ENCODE measurements around the gene SPACA6.

DNA sequence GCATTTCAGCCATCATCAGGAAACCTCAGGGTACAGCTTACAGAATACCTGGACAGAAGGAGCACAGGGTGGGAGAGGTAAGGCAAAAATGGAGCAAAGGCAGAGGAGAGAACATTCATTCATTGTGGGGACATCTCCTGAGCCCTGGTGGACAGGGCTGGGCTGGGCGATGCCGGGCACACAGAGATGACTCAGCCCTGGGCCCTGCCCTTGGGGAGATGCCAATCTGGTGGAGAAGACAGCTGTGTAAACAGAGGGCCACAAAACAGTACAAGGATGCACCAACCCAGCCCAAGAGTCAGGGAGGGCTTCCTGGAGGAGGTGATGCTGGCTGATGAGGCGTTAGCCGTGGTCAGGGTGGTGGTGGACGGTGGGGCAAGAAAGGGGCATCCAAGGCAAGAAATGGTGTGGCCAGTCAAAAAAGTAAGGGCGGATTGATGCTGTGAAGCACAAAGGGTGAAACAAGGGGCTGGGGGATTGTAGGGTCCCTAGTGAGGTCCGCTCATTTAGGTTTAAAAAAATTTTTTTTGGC is 34.3 kb downstream of the SPACA6 start:
- TF ChIP-seq, protein P1, sequence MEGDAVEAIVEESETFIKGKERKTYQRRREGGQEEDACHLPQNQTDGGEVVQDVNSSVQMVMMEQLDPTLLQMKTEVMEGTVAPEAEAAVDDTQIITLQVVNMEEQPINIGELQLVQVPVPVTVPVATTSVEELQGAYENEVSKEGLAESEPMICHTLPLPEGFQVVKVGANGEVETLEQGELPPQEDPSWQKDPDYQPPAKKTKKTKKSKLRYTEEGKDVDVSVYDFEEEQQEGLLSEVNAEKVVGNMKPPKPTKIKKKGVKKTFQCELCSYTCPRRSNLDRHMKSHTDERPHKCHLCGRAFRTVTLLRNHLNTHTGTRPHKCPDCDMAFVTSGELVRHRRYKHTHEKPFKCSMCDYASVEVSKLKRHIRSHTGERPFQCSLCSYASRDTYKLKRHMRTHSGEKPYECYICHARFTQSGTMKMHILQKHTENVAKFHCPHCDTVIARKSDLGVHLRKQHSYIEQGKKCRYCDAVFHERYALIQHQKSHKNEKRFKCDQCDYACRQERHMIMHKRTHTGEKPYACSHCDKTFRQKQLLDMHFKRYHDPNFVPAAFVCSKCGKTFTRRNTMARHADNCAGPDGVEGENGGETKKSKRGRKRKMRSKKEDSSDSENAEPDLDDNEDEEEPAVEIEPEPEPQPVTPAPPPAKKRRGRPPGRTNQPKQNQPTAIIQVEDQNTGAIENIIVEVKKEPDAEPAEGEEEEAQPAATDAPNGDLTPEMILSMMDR (conservative IDR thresholded peaks at IDR 0.05; ENCODE audit: low read depth in 2 of 2) = no peak
- TF ChIP-seq ZNF114 (CRISPR knock-in tag; IDR thresholded peaks at IDR 0.05) = no peak
- TF ChIP-seq, protein P2, sequence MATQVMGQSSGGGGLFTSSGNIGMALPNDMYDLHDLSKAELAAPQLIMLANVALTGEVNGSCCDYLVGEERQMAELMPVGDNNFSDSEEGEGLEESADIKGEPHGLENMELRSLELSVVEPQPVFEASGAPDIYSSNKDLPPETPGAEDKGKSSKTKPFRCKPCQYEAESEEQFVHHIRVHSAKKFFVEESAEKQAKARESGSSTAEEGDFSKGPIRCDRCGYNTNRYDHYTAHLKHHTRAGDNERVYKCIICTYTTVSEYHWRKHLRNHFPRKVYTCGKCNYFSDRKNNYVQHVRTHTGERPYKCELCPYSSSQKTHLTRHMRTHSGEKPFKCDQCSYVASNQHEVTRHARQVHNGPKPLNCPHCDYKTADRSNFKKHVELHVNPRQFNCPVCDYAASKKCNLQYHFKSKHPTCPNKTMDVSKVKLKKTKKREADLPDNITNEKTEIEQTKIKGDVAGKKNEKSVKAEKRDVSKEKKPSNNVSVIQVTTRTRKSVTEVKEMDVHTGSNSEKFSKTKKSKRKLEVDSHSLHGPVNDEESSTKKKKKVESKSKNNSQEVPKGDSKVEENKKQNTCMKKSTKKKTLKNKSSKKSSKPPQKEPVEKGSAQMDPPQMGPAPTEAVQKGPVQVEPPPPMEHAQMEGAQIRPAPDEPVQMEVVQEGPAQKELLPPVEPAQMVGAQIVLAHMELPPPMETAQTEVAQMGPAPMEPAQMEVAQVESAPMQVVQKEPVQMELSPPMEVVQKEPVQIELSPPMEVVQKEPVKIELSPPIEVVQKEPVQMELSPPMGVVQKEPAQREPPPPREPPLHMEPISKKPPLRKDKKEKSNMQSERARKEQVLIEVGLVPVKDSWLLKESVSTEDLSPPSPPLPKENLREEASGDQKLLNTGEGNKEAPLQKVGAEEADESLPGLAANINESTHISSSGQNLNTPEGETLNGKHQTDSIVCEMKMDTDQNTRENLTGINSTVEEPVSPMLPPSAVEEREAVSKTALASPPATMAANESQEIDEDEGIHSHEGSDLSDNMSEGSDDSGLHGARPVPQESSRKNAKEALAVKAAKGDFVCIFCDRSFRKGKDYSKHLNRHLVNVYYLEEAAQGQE (IDR thresholded peaks at IDR 0.05; ENCODE audit: unreplicated experiment) = no peak
- TF ChIP-seq EZH2phosphoT487 (IDR thresholded peaks at IDR 0.05; ENCODE audit: unreplicated experiment) = no peak
- no peak for TF ChIP-seq POLR2AphosphoS5 (IDR thresholded peaks at IDR 0.05; ENCODE audit: low read depth)
- no peak for TF ChIP-seq EZH2 (IDR thresholded peaks at IDR 0.05; ENCODE audit: low read depth, unreplicated experiment)
- TF ChIP-seq CREB1 (CRISPR knock-in tag; IDR thresholded peaks at IDR 0.05; ENCODE audit: low read depth) = no peak
- TF ChIP-seq, protein P3, sequence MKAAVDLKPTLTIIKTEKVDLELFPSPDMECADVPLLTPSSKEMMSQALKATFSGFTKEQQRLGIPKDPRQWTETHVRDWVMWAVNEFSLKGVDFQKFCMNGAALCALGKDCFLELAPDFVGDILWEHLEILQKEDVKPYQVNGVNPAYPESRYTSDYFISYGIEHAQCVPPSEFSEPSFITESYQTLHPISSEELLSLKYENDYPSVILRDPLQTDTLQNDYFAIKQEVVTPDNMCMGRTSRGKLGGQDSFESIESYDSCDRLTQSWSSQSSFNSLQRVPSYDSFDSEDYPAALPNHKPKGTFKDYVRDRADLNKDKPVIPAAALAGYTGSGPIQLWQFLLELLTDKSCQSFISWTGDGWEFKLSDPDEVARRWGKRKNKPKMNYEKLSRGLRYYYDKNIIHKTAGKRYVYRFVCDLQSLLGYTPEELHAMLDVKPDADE (IDR thresholded peaks at IDR 0.05) = no peak
- TF ChIP-seq JUNB (IDR thresholded peaks at IDR 0.05; ENCODE audit: unreplicated experiment) = no peak
- TF ChIP-seq, protein P4, sequence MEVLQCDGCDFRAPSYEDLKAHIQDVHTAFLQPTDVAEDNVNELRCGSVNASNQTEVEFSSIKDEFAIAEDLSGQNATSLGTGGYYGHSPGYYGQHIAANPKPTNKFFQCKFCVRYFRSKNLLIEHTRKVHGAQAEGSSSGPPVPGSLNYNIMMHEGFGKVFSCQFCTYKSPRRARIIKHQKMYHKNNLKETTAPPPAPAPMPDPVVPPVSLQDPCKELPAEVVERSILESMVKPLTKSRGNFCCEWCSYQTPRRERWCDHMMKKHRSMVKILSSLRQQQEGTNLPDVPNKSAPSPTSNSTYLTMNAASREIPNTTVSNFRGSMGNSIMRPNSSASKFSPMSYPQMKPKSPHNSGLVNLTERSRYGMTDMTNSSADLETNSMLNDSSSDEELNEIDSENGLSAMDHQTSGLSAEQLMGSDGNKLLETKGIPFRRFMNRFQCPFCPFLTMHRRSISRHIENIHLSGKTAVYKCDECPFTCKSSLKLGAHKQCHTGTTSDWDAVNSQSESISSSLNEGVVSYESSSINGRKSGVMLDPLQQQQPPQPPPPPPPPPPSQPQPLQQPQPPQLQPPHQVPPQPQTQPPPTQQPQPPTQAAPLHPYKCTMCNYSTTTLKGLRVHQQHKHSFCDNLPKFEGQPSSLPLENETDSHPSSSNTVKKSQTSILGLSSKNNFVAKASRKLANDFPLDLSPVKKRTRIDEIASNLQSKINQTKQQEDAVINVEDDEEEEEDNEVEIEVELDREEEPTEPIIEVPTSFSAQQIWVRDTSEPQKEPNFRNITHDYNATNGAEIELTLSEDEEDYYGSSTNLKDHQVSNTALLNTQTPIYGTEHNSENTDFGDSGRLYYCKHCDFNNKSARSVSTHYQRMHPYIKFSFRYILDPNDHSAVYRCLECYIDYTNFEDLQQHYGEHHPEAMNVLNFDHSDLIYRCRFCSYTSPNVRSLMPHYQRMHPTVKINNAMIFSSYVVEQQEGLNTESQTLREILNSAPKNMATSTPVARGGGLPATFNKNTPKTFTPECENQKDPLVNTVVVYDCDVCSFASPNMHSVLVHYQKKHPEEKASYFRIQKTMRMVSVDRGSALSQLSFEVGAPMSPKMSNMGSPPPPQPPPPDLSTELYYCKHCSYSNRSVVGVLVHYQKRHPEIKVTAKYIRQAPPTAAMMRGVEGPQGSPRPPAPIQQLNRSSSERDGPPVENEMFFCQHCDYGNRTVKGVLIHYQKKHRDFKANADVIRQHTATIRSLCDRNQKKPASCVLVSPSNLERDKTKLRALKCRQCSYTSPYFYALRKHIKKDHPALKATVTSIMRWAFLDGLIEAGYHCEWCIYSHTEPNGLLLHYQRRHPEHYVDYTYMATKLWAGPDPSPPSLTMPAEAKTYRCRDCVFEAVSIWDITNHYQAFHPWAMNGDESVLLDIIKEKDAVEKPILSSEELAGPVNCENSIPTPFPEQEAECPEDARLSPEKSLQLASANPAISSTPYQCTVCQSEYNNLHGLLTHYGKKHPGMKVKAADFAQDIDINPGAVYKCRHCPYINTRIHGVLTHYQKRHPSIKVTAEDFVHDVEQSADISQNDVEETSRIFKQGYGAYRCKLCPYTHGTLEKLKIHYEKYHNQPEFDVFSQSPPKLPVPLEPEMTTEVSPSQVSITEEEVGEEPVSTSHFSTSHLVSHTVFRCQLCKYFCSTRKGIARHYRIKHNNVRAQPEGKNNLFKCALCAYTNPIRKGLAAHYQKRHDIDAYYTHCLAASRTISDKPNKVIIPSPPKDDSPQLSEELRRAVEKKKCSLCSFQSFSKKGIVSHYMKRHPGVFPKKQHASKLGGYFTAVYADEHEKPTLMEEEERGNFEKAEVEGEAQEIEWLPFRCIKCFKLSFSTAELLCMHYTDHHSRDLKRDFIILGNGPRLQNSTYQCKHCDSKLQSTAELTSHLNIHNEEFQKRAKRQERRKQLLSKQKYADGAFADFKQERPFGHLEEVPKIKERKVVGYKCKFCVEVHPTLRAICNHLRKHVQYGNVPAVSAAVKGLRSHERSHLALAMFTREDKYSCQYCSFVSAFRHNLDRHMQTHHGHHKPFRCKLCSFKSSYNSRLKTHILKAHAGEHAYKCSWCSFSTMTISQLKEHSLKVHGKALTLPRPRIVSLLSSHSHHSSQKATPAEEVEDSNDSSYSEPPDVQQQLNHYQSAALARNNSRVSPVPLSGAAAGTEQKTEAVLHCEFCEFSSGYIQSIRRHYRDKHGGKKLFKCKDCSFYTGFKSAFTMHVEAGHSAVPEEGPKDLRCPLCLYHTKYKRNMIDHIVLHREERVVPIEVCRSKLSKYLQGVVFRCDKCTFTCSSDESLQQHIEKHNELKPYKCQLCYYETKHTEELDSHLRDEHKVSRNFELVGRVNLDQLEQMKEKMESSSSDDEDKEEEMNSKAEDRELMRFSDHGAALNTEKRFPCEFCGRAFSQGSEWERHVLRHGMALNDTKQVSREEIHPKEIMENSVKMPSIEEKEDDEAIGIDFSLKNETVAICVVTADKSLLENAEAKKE (CRISPR knock-in tag; IDR thresholded peaks at IDR 0.05) = no peak
- no peak for TF ChIP-seq STAT1 (IDR thresholded peaks at IDR 0.05; ENCODE audit: unreplicated experiment)
- no peak for TF ChIP-seq ZNF331 (CRISPR knock-in tag; IDR thresholded peaks at IDR 0.05; ENCODE audit: low read depth)
